PC-3 (cell line): ENCODE data around the gene PAFAH1B2. TPM values are rescaled to one million over a fixed set of nuclear protein-coding genes. Genes with fewer than 3 reads are reported as not detected.
A peak's percentile ranks its signal among the peaks of the same experiment; 100 is the strongest.

Experiments
- ATAC-seq: fragments of 200-7000 bp; cut with Tn5 transposase; 2 replicates; pipeline ENCODE4 v1.9.1; 2020; ENCODE audit warnings: mild to moderate bottlenecking, moderate library complexity
- BruUV-seq: library from RNA; stranded (reverse); fragments of 400-500 nt; replicated peaks from 2 replicates; lab custom pipeline; 2021; lab: Mats Ljungman, UMichigan
- CTCF ChIA-PET: fragments of 300-600 bp; sonication (Branson Sonifier 250); formaldehyde crosslinking; loops from one replicate; lab custom pipeline; 2022; ENCODE audit warnings: antibody characterized with exemption; lab: Charles Lee
- POLR2A ChIA-PET: fragments of 300-600 bp; sonication (Branson Sonifier 250); formaldehyde crosslinking; loops from one replicate; lab custom pipeline; 2022; ENCODE audit warnings: antibody characterized with exemption; ENCODE audit not compliant: unreplicated experiment; lab: Charles Lee
- DNase-seq: peaks from one replicate; pipeline ENCODE4 v3.0.0-alpha.2; 2015
- H2AFZ ChIP-seq: fragments of 300-600 bp; sonication (generic); 2 replicates; pipeline ENCODE4 v1.6.0; 2016; ENCODE audit warnings: antibody characterized with exemption, low read length
- H3F3A ChIP-seq: fragments of 300-600 bp; sonication (generic); one replicate; pipeline ENCODE4 v1.6.0; 2017; ENCODE audit warnings: antibody characterized with exemption, low read length, control low read depth, mild to moderate bottlenecking; ENCODE audit not compliant: unreplicated experiment
- H3K27ac ChIP-seq: fragments of 300-600 bp; sonication (generic); 2 replicates; pipeline ENCODE4 v1.5.1; 2016; ENCODE audit warnings: mild to moderate bottlenecking, low read length
- H3K27me3 ChIP-seq: fragments of 300-600 bp; sonication (generic); 2 replicates; pipeline ENCODE4 v1.6.1; 2016; ENCODE audit warnings: low read length, mixed read lengths
- H3K36me3 ChIP-seq: fragments of 300-600 bp; sonication (generic); 2 replicates; pipeline ENCODE4 v1.6.1; 2016; ENCODE audit warnings: low read depth, mixed run types, low read length, mixed read lengths
- H3K4me1 ChIP-seq: fragments of 300-600 bp; sonication (generic); 2 replicates; pipeline ENCODE4 v1.5.1; 2016; ENCODE audit warnings: low read length; ENCODE audit not compliant: insufficient read depth
- H3K4me2 ChIP-seq: fragments of 300-600 bp; sonication (generic); 2 replicates; pipeline ENCODE4 v1.6.0; 2016; ENCODE audit warnings: low read length
- H3K4me3 ChIP-seq: fragments of 300-600 bp; sonication (generic); 2 replicates; pipeline ENCODE4 v1.5.1; 2016; ENCODE audit warnings: mild to moderate bottlenecking, low read length, mixed read lengths
- H3K79me2 ChIP-seq: fragments of 300-600 bp; sonication (generic); 2 replicates; pipeline ENCODE4 v1.6.1; 2017; ENCODE audit warnings: low read length, mixed read lengths
- H3K9ac ChIP-seq: fragments of 300-600 bp; sonication (generic); 2 replicates; pipeline ENCODE4 v1.6.0; 2016; ENCODE audit warnings: mild to moderate bottlenecking, low read length
- H3K9me2 ChIP-seq: fragments of 300-600 bp; sonication (generic); replicated peaks from 2 replicates; pipeline ENCODE4 v1.6.1; 2016; ENCODE audit warnings: mixed run types, low read length, mixed read lengths
- H3K9me3 ChIP-seq: fragments of 300-600 bp; sonication (generic); 2 replicates; pipeline ENCODE4 v1.6.1; 2016; ENCODE audit warnings: low read length, mixed read lengths
- H4K20me1 ChIP-seq: fragments of 300-600 bp; sonication (generic); 2 replicates; pipeline ENCODE4 v1.6.1; 2016; ENCODE audit warnings: low read length, mixed read lengths
- EZH2 ChIP-seq: fragments of 300-600 bp; sonication (generic); IDR thresholded peaks from one replicate; pipeline ENCODE4 v1.6.1; 2017; ENCODE audit warnings: antibody characterized with exemption, mild to moderate bottlenecking, low read length; ENCODE audit not compliant: unreplicated experiment
- EZH2phosphoT487 ChIP-seq: fragments of 300-600 bp; sonication (generic); IDR thresholded peaks from 2 replicates; pipeline ENCODE4 v1.6.1; 2018; ENCODE audit warnings: mild to moderate bottlenecking, antibody characterized with exemption, low read length, borderline replicate concordance
- intact Hi-C: fragments of 100-400 bp; cut with micrococcal nuclease; formaldehyde crosslinking; loops from 2 replicates; pipeline ENCODE4 v1.9.0; 2023
- total RNA-seq: library from RNA; depleted of rRNA; stranded (reverse); fragments of >200 nt; gene quantifications from 2 replicates; pipeline ENCODE4 v1.2.3, GENCODE V29; 2014
- TF ChIP-seq, protein P1 (sequence below): fragments of 300-600 bp; sonication (generic); conservative IDR thresholded peaks from 2 replicates; pipeline ENCODE4 v1.5.1; 2017; ENCODE audit warnings: antibody characterized with exemption, low read depth, mild to moderate bottlenecking, low read length

Gene PAFAH1B2
- total RNA-seq, 1 experiment from 2014 or later, result 91.6 TPM

DNA sequence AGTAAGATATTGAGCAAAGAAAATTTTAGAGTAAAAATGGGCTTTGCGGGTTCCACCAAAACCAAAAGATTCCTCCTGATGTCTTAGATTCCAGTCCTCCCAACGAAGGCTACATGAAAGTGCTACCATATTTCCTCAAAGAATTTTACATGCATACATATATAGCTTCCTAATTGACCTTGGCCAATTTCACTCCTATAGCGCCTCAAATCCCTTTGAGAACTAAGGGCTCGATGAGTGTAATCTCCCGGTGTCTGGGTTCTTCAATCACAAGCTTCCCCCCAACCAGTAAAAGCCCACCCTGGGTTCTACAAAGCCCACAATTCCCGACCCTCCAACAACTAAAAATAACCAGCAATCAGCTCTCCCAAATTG lies 47.1 kb upstream of the PAFAH1B2 start:
- intact Hi-C loops, result loop anchor here (1.0 to 2.0 kb wide), 2 partner anchors 24 to 86 kb away; no protein-coding TSS in a partner anchor
- H3K36me3 ChIP-seq, result no peaks in the 10 kb centered on the region
- no peak overlapping the region for H2AFZ ChIP-seq
- CTCF ChIA-PET, result interaction anchor here (0.5 kb wide), 1 partner anchor 180 kb away, joined by 3 read pairs; no protein-coding TSS in a partner anchor
- no peaks in the 10 kb centered on the region for H3K9me2 ChIP-seq
- no peak for DNase-seq
- H4K20me1 ChIP-seq, result peaks cover 48% of the 10 kb centered on the region
- H3K9me3 ChIP-seq, result no peaks in the 10 kb centered on the region
- peak overlapping the region; percentile 89 for H3K9ac ChIP-seq
- TF ChIP-seq EZH2 (no peak), EZH2phosphoT487 (no peak)
- TF ChIP-seq, protein P1, sequence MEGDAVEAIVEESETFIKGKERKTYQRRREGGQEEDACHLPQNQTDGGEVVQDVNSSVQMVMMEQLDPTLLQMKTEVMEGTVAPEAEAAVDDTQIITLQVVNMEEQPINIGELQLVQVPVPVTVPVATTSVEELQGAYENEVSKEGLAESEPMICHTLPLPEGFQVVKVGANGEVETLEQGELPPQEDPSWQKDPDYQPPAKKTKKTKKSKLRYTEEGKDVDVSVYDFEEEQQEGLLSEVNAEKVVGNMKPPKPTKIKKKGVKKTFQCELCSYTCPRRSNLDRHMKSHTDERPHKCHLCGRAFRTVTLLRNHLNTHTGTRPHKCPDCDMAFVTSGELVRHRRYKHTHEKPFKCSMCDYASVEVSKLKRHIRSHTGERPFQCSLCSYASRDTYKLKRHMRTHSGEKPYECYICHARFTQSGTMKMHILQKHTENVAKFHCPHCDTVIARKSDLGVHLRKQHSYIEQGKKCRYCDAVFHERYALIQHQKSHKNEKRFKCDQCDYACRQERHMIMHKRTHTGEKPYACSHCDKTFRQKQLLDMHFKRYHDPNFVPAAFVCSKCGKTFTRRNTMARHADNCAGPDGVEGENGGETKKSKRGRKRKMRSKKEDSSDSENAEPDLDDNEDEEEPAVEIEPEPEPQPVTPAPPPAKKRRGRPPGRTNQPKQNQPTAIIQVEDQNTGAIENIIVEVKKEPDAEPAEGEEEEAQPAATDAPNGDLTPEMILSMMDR, result no peak
- BruUV-seq, result no TSS peak
- peaks cover 41% of the 10 kb centered on the region for H3K4me1 ChIP-seq
- H3K27me3 ChIP-seq, result no peaks in the 10 kb centered on the region
- POLR2A ChIA-PET, result interaction anchor here (0.6 kb wide), 1 partner anchor 130 kb away, joined by 3 read pairs; no protein-coding TSS in a partner anchor
- peak overlapping the region; percentile 94 for H3K4me2 ChIP-seq
- H3K27ac ChIP-seq, result no peak overlapping the region
- H3K79me2 ChIP-seq, result peaks cover 61% of the 10 kb centered on the region
- ATAC-seq, result no peak
- peak overlapping the region; percentile 95 for H3K4me3 ChIP-seq
- no peaks in the 10 kb centered on the region for H3F3A ChIP-seq

DNA sequence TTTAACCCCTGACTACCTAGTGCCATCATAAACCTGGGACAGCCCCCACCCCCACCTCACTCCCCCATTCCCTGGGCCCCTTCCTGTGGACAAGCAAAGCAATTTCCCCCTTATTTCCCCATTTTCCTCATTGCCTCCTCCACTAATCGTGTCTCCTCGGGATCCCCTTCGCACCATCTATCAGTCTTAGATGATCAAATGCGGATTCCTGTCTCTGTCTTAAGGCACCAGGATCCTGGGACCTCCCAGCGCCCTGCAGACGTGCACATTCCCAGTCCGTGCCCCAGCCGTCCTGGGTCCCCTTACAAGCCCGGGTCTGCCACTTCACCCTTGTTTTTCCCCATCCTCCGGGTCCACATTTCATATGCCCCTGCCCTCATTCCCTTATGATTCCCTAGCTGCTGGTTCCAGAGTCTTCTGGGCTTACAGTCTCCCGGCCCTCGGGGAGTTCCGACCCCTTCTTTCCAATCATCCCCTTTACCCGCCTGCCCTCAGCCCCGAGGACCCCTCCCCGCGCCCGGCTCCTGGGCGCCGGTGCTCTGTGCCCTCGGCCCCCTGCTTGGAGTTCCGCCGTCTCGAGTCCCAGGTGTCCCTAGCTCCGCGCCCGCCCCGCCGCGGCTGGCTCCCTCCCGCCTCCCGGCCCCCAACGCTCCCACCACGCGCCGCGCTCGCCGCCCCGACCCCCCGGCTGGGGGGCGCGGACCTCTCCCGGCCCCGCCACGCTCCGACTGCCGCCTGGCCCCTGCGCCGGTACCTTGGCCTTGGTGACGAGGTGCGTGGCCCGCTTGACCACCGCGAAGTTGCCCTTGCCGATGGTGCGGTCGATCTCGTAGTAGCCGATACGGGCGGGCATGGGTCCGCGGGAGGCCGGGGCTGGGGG lies 46.5 kb upstream of the PAFAH1B2 start:
- CTCF ChIA-PET, result interaction anchor here (0.5 to 0.6 kb wide), 2 partner anchors 180 to 210 kb away, joined by 3 read pairs; no protein-coding TSS in a partner anchor
- peak; percentile 33 for DNase-seq

More for the DNA sequence above, 46.5 kb upstream of the PAFAH1B2 start:
- Histone ChIP-seq H3K9ac (peak overlapping the region; percentile 89), H2AFZ (peak overlapping the region; percentile 44; the same call in 1 of the 2 replicates), H3K9me3 (no peaks in the 10 kb centered on the region), H4K20me1 (peaks cover 48% of the 10 kb centered on the region), H3K27ac (peak overlapping the region; percentile 31), H3K9me2 (no peaks in the 10 kb centered on the region), H3K4me1 (peaks cover 41% of the 10 kb centered on the region), H3F3A (no peaks in the 10 kb centered on the region), H3K36me3 (no peaks in the 10 kb centered on the region), H3K4me3 (peak overlapping the region; percentile 95), H3K4me2 (peak overlapping the region; percentile 94), H3K79me2 (peaks cover 54% of the 10 kb centered on the region), H3K27me3 (no peaks in the 10 kb centered on the region)
- POLR2A ChIA-PET, result interaction anchor here (0.6 to 0.7 kb wide), 2 partner anchors 129 to 315 kb away, joined by 3 to 9 read pairs; no protein-coding TSS in a partner anchor
- TF ChIP-seq EZH2phosphoT487, result no peak
- intact Hi-C loops, result loop anchor here (1.0 to 2.0 kb wide), 2 partner anchors 25 to 86 kb away; no protein-coding TSS in a partner anchor
- BruUV-seq, result no TSS peak
- ATAC-seq, result peak; percentile 32
